ENCODE data around the gene CRYBB3.

GRCh38 chr22:25193548-25193947 is 6.1 kb upstream of the CRYBB3 start:
- TF ChIP-seq CTCF (IDR thresholded peaks at IDR 0.05) (no peak), POLR2A (IDR thresholded peaks at IDR 0.05) (no peak)
